IPS-NIHi7 (cell line): Measurements from ENCODE around the gene C1orf87.
A peak's percentile ranks its signal among the peaks of the same experiment; 100 is the strongest.

Experiments
- DNase-seq: peaks from one replicate; pipeline ENCODE4 v3.0.0; 2012; ENCODE audit warnings: mixed read lengths; ENCODE audit errors: extremely low spot score

The C1orf87 gene

GRCh38 chr1:60059468-60059867 lies 14.1 kb downstream of the C1orf87 start:
- DNase-seq = no peak

GRCh38 chr1:60055336-60055735 lies 18.2 kb downstream of the C1orf87 start:
- no peak for DNase-seq

- no peak for DNase-seq
Measured at GRCh38 chr1:60054374-60054773, 19.2 kb downstream of the C1orf87 start.

- DNase-seq = peak; percentile 17
Measured at GRCh38 chr1:60052601-60053000, 21.0 kb downstream of the C1orf87 start.

- DNase-seq = no peak
Measured at GRCh38 chr1:60051191-60051590, 22.4 kb downstream of the C1orf87 start.

GRCh38 chr1:60049188-60049587 lies 24.4 kb downstream of the C1orf87 start:
- no peak for DNase-seq

GRCh38 chr1:60044881-60045280 lies 28.7 kb downstream of the C1orf87 start:
- DNase-seq = no peak

- DNase-seq = no peak
Measured at GRCh38 chr1:60041783-60042182, 31.8 kb downstream of the C1orf87 start.

GRCh38 chr1:60037669-60038068 lies 35.9 kb downstream of the C1orf87 start:
- DNase-seq = no peak

- DNase-seq = no peak
Measured at GRCh38 chr1:60036856-60037460, 36.6 kb downstream of the C1orf87 start.

- peak; percentile 18 for DNase-seq
Measured at GRCh38 chr1:60035921-60036320, 37.6 kb downstream of the C1orf87 start.

GRCh38 chr1:60034999-60035398 lies 38.6 kb downstream of the C1orf87 start:
- no peak for DNase-seq

GRCh38 chr1:60033066-60033465 lies 40.5 kb downstream of the C1orf87 start:
- DNase-seq = no peak

GRCh38 chr1:60031146-60031545 lies 42.4 kb downstream of the C1orf87 start:
- DNase-seq = no peak

GRCh38 chr1:60025552-60025951 lies 48.0 kb downstream of the C1orf87 start:
- DNase-seq = no peak

- no peak for DNase-seq
Measured at GRCh38 chr1:60017508-60018205, 55.9 kb downstream of the C1orf87 start.

GRCh38 chr1:60010690-60011089 lies 62.9 kb downstream of the C1orf87 start:
- DNase-seq = no peak

GRCh38 chr1:60008500-60008899 lies 65.1 kb downstream of the C1orf87 start:
- DNase-seq = no peak

- no peak for DNase-seq
Measured at GRCh38 chr1:60000625-60001024, 72.9 kb downstream of the C1orf87 start.

GRCh38 chr1:59999746-60000145 lies 73.8 kb downstream of the C1orf87 start:
- DNase-seq = no peak

- no peak for DNase-seq
Measured at GRCh38 chr1:59999006-59999405, 74.6 kb downstream of the C1orf87 start.

GRCh38 chr1:59997479-59998115 lies 76.0 kb downstream of the C1orf87 start:
- DNase-seq = peak; percentile 50
